ENCODE data around the gene FBXL20. TPM values are rescaled to one million over a fixed set of nuclear protein-coding genes. Genes with fewer than 3 reads are reported as not detected.
"Not testable (repeated sequence)": the region's sequence is repeated elsewhere in the genome, so short reads cannot be mapped to it uniquely, and the experiment has no call there.

Gene FBXL20
- total RNA-seq, 1 donor from 2014 or later, result 12.9 TPM

- intact Hi-C loops (cut with micrococcal nuclease), result not testable (repeated sequence)
Measured at GRCh38 chr17:39334008-39334744, 67.2 kb downstream of the FBXL20 start.

- intact Hi-C loops (cut with micrococcal nuclease), result no loop called here
Measured at GRCh38 chr17:39332092-39332491, 69.3 kb downstream of the FBXL20 start.

- intact Hi-C loops (cut with micrococcal nuclease), result no loop called here
Measured at GRCh38 chr17:39328815-39329214, 72.6 kb downstream of the FBXL20 start.

- intact Hi-C loops (cut with micrococcal nuclease), result no loop called here
Measured at GRCh38 chr17:39327109-39327508, 74.3 kb downstream of the FBXL20 start.

GRCh38 chr17:39325528-39326240 lies 75.7 kb downstream of the FBXL20 start:
- intact Hi-C loops (cut with micrococcal nuclease), result no loop called here

GRCh38 chr17:39318636-39319035 lies 82.8 kb downstream of the FBXL20 start:
- intact Hi-C loops (cut with micrococcal nuclease), result no loop called here

- intact Hi-C loops (cut with micrococcal nuclease), result no loop called here
Measured at GRCh38 chr17:39306509-39307212, 94.8 kb downstream of the FBXL20 start.

GRCh38 chr17:39305978-39306377 lies 95.4 kb downstream of the FBXL20 start:
- intact Hi-C loops (cut with micrococcal nuclease), result no loop called here

GRCh38 chr17:39304188-39304587 lies 97.2 kb downstream of the FBXL20 start:
- intact Hi-C loops (cut with micrococcal nuclease), result no loop called here

GRCh38 chr17:39294060-39294459 lies 107.4 kb downstream of the FBXL20 start:
- intact Hi-C loops (cut with micrococcal nuclease), result no loop called here

- intact Hi-C loops (cut with micrococcal nuclease), result not testable (repeated sequence)
Measured at GRCh38 chr17:39292546-39292945, 108.9 kb downstream of the FBXL20 start.

- intact Hi-C loops (cut with micrococcal nuclease), result not testable (repeated sequence)
Measured at GRCh38 chr17:39286513-39286912, 114.9 kb downstream of the FBXL20 start.

- intact Hi-C loops (cut with micrococcal nuclease), result no loop called here
Measured at GRCh38 chr17:39284685-39285084, 116.7 kb downstream of the FBXL20 start.

- intact Hi-C loops (cut with micrococcal nuclease), result no loop called here
Measured at GRCh38 chr17:39283896-39284295, 117.5 kb downstream of the FBXL20 start.

- intact Hi-C loops (cut with micrococcal nuclease), result no loop called here
Measured at GRCh38 chr17:39283098-39283497, 118.3 kb downstream of the FBXL20 start.

- intact Hi-C loops (cut with micrococcal nuclease), result no loop called here
Measured at GRCh38 chr17:39281806-39282205, 119.6 kb downstream of the FBXL20 start.

- intact Hi-C loops (cut with micrococcal nuclease), result not testable (repeated sequence)
Measured at GRCh38 chr17:39278246-39278645, 123.2 kb downstream of the FBXL20 start.

GRCh38 chr17:39277110-39277509 lies 124.3 kb downstream of the FBXL20 start:
- intact Hi-C loops (cut with micrococcal nuclease), result no loop called here

- intact Hi-C loops (cut with micrococcal nuclease), result no loop called here
Measured at GRCh38 chr17:39276113-39276512, 125.3 kb downstream of the FBXL20 start.

- intact Hi-C loops (cut with micrococcal nuclease), result no loop called here
Measured at GRCh38 chr17:39271546-39271945, 129.9 kb downstream of the FBXL20 start.

- intact Hi-C loops (cut with micrococcal nuclease), result no loop called here
Measured at GRCh38 chr17:39270923-39271322, 130.5 kb downstream of the FBXL20 start.

- intact Hi-C loops (cut with micrococcal nuclease), result no loop called here
Measured at GRCh38 chr17:39264119-39264518, 137.3 kb downstream of the FBXL20 start.
